K562 (cell line): ENCODE measurements around the gene KRT80. TPM values are rescaled to one million over a fixed set of nuclear protein-coding genes. Genes with fewer than 3 reads are reported as not detected.

Source experiments
- ATAC-seq: fragments of 200-7000 bp; cut with Tn5 transposase; 3 replicates; pipeline ENCODE4 v1.9.1; 2020; ENCODE audit warnings: moderate library complexity
- BruUV-seq: library from RNA; stranded (reverse); fragments of 400-500 nt; replicated peaks from 2 replicates; lab custom pipeline; 2021; lab: Mats Ljungman, UMichigan
- CTCF ChIA-PET: fragments of 300-600 bp; formaldehyde crosslinking; extraction: SDS; loops from one replicate; lab custom pipeline; 2021; ENCODE audit warnings: low intra/inter-chr PET ratio; lab: Yijun Ruan, JAX
- POLR2A ChIA-PET: fragments of 300-600, 350-650 bp; sonication (Branson Sonifier 250); formaldehyde crosslinking; extraction: SDS; loops from one replicate; lab custom pipeline; 2021; ENCODE audit warnings: antibody characterized with exemption, inconsistent platforms; lab: Yijun Ruan, JAX
- DNase-seq, 4 experiments: peaks; one replicate each; pipeline versions ENCODE4 v3.0.0 to v3.0.0-alpha.2; 2011 to 2018; ENCODE audit warnings: low spot score in 3 of 4, mixed read lengths in 3 of 4; ENCODE audit errors: extremely low read depth in 1 of 4
- FAIRE-seq: peaks from 2 replicates; lab custom pipeline; 2011; peaks lifted over from hg19 to GRCh38; lab: Jason Lieb, UNC
- H2AFZ ChIP-seq: 2 replicates; pipeline ENCODE4 v1.6.0; 2011; ENCODE audit warnings: low read depth, low read length, control low read depth, inconsistent platforms
- H3K27ac ChIP-seq: fragments of 200-600 bp; 3 replicates; pipeline ENCODE4 v1.8.0; 2011; ENCODE audit warnings: low read depth, mild to moderate bottlenecking, control low read depth, inconsistent platforms, low read length, moderate library complexity, mixed read lengths; ENCODE audit errors: extremely low read depth
- H3K27me3 ChIP-seq, 2 experiments: fragments of 300-600 bp in 1 of 2; 2 replicates in 1 of 2; 3 replicates in 1 of 2; pipeline versions ENCODE4 v1.6.0 to v1.8.0; 2011; ENCODE audit warnings: inconsistent platforms in 2 of 2, low read length in 2 of 2, mild to moderate bottlenecking in 1 of 2, mixed read lengths in 1 of 2, moderate library complexity in 1 of 2; ENCODE audit not compliant: control insufficient read depth in 2 of 2, insufficient read depth in 2 of 2
- H3K36me3 ChIP-seq: fragments of 300-600 bp; 3 replicates; pipeline ENCODE4 v1.8.0; 2011; ENCODE audit warnings: mild to moderate bottlenecking, low read length, inconsistent platforms; ENCODE audit not compliant: control insufficient read depth, insufficient read depth
- H3K4me1 ChIP-seq, 2 experiments: fragments of 200-600 bp in 1 of 2; replicated peaks in 1 of 2; 2 replicates in 1 of 2; 3 replicates in 1 of 2; pipeline versions ENCODE4 v1.5.1 to v1.8.0; 2011; ENCODE audit warnings: inconsistent platforms in 2 of 2, low read length in 2 of 2, mild to moderate bottlenecking in 1 of 2, mixed read lengths in 1 of 2, moderate library complexity in 1 of 2; ENCODE audit not compliant: control insufficient read depth in 2 of 2, insufficient read depth in 2 of 2
- H3K4me2 ChIP-seq: 2 replicates; pipeline ENCODE4 v1.6.1; 2011; ENCODE audit warnings: low read length, control low read depth, inconsistent platforms, mixed read lengths; ENCODE audit not compliant: insufficient read depth
- H3K4me3 ChIP-seq: fragments of 200-600 bp; sonication (generic), shearing (Covaris generic); 2 replicates; pipeline ENCODE4 v1.5.1; 2016; ENCODE audit warnings: control low read depth, inconsistent platforms
- H3K79me2 ChIP-seq: fragments of 200-600 bp; 3 replicates; pipeline ENCODE4 v1.8.0; 2011; ENCODE audit warnings: low read length, inconsistent platforms; ENCODE audit not compliant: control insufficient read depth, insufficient read depth
- H3K9ac ChIP-seq, 2 experiments: 2 replicates each; pipeline versions ENCODE4 v1.6.0 to v1.6.1; 2011; ENCODE audit warnings: low read depth in 2 of 2, low read length in 2 of 2, control low read depth in 1 of 2, inconsistent platforms in 1 of 2, mild to moderate bottlenecking in 1 of 2, mixed read lengths in 1 of 2; ENCODE audit not compliant: insufficient read depth in 1 of 2
- H3K9me1 ChIP-seq: one replicate; pipeline ENCODE4 v1.6.0; 2011; ENCODE audit warnings: inconsistent platforms, mild to moderate bottlenecking, low read length, moderate library complexity; ENCODE audit not compliant: control insufficient read depth, insufficient read depth
- H3K9me3 ChIP-seq: replicated peaks from 2 replicates; pipeline ENCODE4 v1.5.1; 2011; ENCODE audit warnings: low read depth, low read length, inconsistent platforms; ENCODE audit not compliant: control insufficient read depth, insufficient read depth
- H4K20me1 ChIP-seq: replicated peaks from 2 replicates; pipeline ENCODE4 v1.6.1; 2011; ENCODE audit warnings: low read length, inconsistent platforms, mixed read lengths; ENCODE audit not compliant: control insufficient read depth, insufficient read depth
- PRDM10 ChIP-seq: fragments of 450-650 bp; IDR thresholded peaks from 2 replicates; pipeline ENCODE4 v1.6.1; 2018; ENCODE audit not compliant: partially characterized antibody
- RCOR1 ChIP-seq, 2 experiments: IDR thresholded peaks; 2 replicates each; pipeline ENCODE4 v1.6.1; 2012; ENCODE audit warnings: low read depth in 2 of 2, low read length in 2 of 2, borderline replicate concordance in 1 of 2, improper control_type of control experiment in 1 of 2
- WGBS: fragments of 100-300 bp; shearing (Covaris generic); methylation state at CpG from one replicate; pipeline ENCODE4 v1.1.6; 2016; ENCODE audit warnings: low coverage, mixed read lengths; ENCODE audit not compliant: insufficient coverage; ENCODE audit errors: missing lambda C conversion rate; 5-methylcytosine and 5-hydroxymethylcytosine counted together
- in situ Hi-C: fragments of 300-500 bp; cut with MboI; formaldehyde crosslinking; loops from 4 replicates; pipeline ENCODE4 v1.15.0; 2018; ENCODE audit warnings: inconsistent platforms, mixed read lengths
- intact Hi-C: fragments of 100-400 bp; cut with micrococcal nuclease; formaldehyde crosslinking; loops from 2 replicates; pipeline ENCODE4 v1.14.2; 2022
- polyA plus RNA-seq, 8 experiments: library from polyadenylated mRNA; depleted of rRNA in 4 of 8; stranded (reverse) in 5 of 8; unstranded in 3 of 8; fragments of >200 nt; fragmentation: Nextera tagmentation in 2 of 8; fragmentation: Illumina TruSeq in 1 of 8; extraction: Ambion mirVana in 2 of 8; extraction: Trizol in 1 of 8; gene quantifications; 2 replicates each; pipeline versions ENCODE4 v1.2.1 to v1.2.3, GENCODE V29; 2011 to 2014; ENCODE audit warnings: inconsistent platforms in 1 of 8, missing spikeins in 1 of 8
- total RNA-seq, 7 experiments: library from RNA; depleted of rRNA in 6 of 7; stranded (reverse); fragments of >200 nt in 6 of 7; fragmentation: Illumina TruSeq in 2 of 7; extraction: Trizol in 2 of 7; gene quantifications; 2 replicates each; pipeline versions ENCODE4 v1.2.1 to v1.2.3, GENCODE V29; 2011 to 2021; ENCODE audit warnings: low replicate concordance in 1 of 7

KRT80 gene
- total and polyA plus RNA-seq, 9 of the 15 experiments (the other 6 are each of a cell fraction or from before 2014, with no cell fraction given) = not detected

DNA sequence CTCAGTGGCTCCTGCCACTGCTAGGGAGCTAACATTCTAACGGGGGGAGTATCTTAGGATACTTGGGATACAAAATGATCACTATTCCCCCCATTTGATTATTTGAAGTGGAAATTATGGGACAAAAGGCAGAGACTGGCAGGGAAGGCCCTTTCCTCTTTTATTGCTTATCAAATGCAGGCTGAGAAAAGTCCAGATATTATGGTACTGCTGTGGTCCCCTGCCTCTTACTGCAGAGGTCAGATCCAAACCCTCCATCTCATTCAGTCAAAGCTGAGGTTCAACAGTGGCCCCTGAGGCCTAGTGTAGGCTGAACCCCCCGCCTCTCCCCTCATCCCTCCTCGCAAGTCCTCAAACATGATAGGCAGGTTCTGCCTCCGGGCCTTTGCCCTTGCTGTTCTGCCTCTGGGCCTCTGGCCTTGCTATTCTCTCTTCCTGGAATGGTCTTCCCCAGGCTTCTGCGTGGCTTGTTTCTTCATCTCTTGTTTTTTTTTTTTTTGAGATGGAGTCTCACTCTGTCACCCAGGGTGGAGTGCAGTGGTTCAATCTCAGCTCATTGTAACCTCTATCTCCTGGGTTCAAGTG is 34.2 kb downstream of the KRT80 start:
- ChIA-PET CTCF (interaction anchor here (0.9 to 2.8 kb wide), 2 partner anchors 214 to 722 kb away, joined by 3 to 26 read pairs; no protein-coding TSS in a partner anchor), POLR2A (no interaction called here)
- H3K27me3 ChIP-seq = peaks cover 9 to 25% of the 10 kb centered on the region in 2 experiments; a peak in 4 of 5 replicates
- no TSS peak for BruUV-seq
- no peak overlapping the region for H3K9ac ChIP-seq
- H3K4me1 ChIP-seq = no peaks in the 10 kb centered on the region
- H3K79me2 ChIP-seq = no peaks in the 10 kb centered on the region
- 0 out of 2 replicates have a peak, but pooled peaks cover 6% of the 10 kb centered on the region for H4K20me1 ChIP-seq
- no peak overlapping the region for H3K4me2 ChIP-seq
- in situ Hi-C loops = no loop called here
- H2AFZ ChIP-seq = no peak overlapping the region
- H3K9me1 ChIP-seq = no peaks in the 10 kb centered on the region
- H3K36me3 ChIP-seq = no peaks in the 10 kb centered on the region
- ATAC-seq (no peak), FAIRE-seq (no peak), DNase-seq (no peak)
- TF ChIP-seq PRDM10 = peak; percentile 83
- no peak for TF ChIP-seq RCOR1 (IDR thresholded peaks at IDR 0.05; ENCODE audit: borderline replicate concordance in 1 of 2, low read depth in 2 of 2, low read length in 2 of 2)
- H3K9me3 ChIP-seq = no peaks in the 10 kb centered on the region
- intact Hi-C loops = loop anchor here (5.0 to 10.0 kb wide), 4 partner anchors 207 to 825 kb away; partner anchors contain the start of gene KRT85
- no peak overlapping the region for H3K27ac ChIP-seq
- H3K4me3 ChIP-seq = no peak overlapping the region
- WGBS = 5% methylated on average over 5 of the region's 5 CpGs
